GM21737 (cell line): Measurements from ENCODE around the gene ZNF37A.
"Not testable (repeated sequence)": the region's sequence is repeated elsewhere in the genome, so short reads cannot be mapped to it uniquely, and the experiment has no call there.

Source experiments
- ATAC-seq: cut with Tn5 transposase; IDR thresholded peaks from one replicate; pipeline ENCODE4 v1.9.1; 2021; ENCODE audit warnings: mild to moderate bottlenecking, moderate library complexity; ENCODE audit not compliant: unreplicated experiment

ZNF37A gene

DNA sequence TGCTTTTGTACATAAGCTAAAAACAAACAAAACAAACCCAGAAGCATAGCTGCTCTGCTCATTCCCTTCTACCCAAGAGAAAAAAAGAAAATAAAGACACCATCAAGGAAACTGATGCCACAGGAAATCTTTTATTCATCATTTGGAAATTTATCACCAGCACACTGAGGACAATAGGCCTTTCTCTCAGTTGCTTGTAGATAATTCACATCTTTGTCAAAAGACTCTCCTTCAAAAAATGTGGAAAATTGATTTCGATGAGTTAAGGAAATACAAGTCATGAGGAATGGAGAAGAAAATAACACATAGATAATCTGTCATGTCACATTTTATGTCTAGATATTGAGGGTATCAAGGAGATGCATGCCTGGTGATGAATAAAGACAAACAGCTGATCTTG lies 53.5 kb downstream of the ZNF37A start:
- ATAC-seq = no peak

- ATAC-seq = not testable (repeated sequence)
Measured at GRCh38 chr10:38150891-38151463, 56.8 kb downstream of the ZNF37A start.

DNA sequence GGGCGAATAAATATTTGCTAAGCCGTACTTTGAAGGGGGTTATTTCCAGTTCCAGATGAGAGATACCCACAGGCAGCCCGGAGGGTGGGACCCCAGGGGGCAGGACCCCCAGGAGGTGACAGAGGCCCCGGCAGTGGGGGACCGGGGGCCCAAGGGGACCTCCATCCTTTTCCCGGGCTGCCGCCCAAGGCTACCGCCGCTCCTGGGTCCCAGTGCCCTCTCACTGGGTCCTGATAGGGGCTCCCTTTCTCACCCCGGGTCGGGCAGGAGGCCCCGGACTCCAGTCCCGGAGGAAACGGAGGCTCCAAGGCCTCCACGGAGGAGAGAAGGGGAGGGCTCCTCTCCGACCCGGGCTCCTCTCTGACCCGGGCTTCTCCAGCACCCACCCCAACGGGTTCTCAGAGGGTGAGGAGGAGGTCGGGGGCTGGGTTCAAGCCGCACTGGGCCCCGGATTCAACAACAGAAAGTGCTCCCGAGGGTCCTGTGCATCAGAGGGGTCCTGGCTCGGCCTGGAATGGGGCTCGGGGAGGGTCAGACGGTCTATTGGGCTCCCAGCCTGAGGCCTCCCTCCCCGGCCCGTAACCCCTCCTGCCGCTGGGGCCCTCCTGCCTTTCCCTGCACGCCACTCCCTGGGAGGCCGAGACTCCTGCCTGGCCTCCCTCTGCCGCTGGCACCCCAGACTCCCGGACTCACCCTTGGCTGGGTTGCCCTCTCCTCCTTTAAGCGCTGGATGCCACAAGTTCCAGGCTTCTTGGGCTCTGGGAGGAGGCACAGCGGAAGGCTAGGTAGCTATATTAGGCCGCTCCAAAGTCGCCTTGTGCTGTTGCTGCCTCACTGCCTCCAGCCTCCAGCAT lies 62.5 kb downstream of the ZNF37A start:
- ATAC-seq = no peak

DNA sequence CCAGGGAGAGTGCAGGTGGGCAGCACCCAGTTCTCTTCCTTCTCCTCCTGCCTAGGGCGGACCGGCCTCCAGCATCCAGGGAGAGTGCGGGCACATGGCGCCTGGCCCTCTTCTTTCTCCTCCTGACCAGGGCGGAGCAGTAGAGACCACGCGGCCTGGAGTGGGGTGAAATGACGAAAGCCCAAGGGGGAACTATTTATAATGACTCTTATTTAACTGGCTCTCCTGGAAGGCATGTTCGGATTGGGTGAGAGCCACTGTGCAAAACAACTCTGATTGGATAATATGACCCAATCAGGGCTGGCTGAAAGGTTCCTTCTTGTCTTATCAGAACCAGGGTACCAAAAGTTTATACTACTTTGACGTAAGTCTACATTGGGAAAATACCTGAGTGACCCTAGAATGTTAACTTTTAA lies 63.1 kb downstream of the ZNF37A start:
- no peak for ATAC-seq

GRCh38 chr10:38159004-38159403 lies 64.9 kb downstream of the ZNF37A start:
- ATAC-seq = no peak

DNA sequence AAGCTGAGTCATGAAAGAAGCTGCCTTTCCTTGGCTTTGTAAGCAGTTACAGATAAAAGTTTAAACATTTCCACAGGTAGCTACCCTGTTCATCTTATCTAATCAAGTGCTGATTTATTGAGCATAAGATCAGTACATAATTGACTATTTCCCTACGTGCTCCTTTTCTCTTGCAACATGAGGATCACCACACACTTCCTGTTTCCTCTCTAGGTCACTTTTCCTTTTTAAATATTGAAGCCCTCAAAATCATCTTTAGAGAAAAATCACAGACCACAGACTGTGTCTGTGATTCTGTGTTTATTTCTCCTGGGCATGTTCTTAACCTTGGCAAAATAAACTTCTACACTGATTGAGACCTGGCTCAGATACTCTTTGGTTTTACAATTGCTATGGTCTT lies 69.5 kb downstream of the ZNF37A start:
- no peak for ATAC-seq

DNA sequence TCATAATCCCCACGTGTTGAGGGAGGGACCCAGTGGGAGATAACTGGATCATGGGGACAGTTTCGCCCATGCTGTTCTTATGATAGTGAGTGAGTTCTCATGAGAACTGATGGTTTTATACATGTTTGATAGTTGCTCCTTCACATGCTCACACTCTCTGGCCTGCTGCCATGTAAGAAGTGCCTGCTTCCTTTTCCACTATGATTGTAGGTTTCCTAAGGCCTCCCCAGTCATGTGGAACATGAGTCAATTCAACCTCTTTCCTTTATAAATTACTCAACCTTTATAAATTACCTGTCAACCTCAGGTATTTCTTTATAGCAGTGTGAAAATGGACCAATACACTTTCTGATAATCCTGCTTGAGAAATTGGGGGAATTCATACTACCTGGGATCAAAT lies 80.2 kb downstream of the ZNF37A start:
- ATAC-seq = no peak

GRCh38 chr10:38184477-38184876 lies 90.3 kb downstream of the ZNF37A start:
- ATAC-seq = no peak
